ENCODE results near the gene DOK1.

DNA sequence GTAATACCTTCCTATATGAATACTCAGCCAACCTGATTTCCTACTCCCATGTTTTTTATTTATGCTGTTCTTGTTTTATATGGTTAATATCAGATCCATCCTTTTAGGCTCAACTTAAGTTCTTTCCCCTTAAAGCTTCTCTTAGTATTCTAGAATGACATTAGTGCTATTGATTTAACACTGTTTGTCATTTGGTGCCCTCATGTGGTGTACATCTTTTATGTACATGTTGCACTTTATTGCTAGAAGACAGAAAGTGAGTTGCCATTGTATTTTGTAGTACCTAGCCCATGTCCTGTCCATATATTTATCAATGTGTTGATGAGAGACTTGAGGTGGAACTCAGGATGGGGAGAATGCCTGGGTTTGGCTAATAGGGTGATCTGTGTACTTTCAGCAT lies 22.3 kb upstream of the DOK1 start:
- TF ChIP-seq, protein P1, sequence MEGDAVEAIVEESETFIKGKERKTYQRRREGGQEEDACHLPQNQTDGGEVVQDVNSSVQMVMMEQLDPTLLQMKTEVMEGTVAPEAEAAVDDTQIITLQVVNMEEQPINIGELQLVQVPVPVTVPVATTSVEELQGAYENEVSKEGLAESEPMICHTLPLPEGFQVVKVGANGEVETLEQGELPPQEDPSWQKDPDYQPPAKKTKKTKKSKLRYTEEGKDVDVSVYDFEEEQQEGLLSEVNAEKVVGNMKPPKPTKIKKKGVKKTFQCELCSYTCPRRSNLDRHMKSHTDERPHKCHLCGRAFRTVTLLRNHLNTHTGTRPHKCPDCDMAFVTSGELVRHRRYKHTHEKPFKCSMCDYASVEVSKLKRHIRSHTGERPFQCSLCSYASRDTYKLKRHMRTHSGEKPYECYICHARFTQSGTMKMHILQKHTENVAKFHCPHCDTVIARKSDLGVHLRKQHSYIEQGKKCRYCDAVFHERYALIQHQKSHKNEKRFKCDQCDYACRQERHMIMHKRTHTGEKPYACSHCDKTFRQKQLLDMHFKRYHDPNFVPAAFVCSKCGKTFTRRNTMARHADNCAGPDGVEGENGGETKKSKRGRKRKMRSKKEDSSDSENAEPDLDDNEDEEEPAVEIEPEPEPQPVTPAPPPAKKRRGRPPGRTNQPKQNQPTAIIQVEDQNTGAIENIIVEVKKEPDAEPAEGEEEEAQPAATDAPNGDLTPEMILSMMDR (IDR thresholded peaks at IDR 0.05) = peak in 3 of 6 experiments; percentile 56 to 76 (median 60)
- TF ChIP-seq POLR2A (IDR thresholded peaks at IDR 0.05) = no peak

Measured in Peyer's patch (tissue), 4 donors.